ENCODE measurements around the gene HGD. TPM values are rescaled to one million over a fixed set of nuclear protein-coding genes. Genes with fewer than 3 reads are reported as not detected.
A peak's percentile ranks its signal among the peaks of the same experiment; 100 is the strongest.

HGD gene
- total RNA-seq, 1 experiment from 2014 or later = 1.5 TPM

DNA sequence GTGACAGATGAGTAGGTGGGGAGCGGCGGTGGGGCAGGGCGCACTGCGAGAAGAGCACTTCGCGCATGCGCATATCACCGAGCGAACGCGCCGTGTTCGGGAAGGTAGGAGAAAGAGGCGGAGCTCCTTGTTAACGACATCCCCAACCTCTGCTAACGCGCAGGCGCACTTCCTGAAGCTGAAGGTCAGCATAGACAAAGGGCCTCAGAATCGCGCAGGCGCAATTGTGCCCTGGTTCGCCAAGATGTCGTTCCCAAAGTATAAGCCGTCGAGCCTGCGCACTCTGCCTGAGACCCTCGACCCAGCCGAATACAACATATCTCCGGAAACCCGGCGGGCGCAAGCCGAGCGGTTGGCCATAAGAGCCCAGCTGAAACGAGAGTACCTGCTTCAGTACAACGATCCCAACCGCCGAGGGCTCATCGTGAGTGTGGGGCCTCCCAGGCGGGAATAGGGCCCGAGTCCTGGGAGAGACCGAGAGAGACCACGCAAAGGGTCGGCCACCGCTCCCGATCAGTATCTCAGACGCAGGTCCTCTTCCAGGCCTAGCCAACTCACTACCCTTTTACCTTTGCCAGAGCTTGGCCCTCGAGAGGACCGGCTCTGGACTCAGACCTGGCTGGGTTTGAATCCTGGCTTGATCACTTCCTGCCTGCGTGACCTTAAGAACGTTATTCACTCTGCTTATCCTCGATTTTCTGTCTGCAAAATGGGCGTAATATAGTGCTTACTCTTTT, 85.8 kb downstream of the HGD start, which contains the start of gene NDUFB4 (continued):
- TF ChIP-seq, protein P1, sequence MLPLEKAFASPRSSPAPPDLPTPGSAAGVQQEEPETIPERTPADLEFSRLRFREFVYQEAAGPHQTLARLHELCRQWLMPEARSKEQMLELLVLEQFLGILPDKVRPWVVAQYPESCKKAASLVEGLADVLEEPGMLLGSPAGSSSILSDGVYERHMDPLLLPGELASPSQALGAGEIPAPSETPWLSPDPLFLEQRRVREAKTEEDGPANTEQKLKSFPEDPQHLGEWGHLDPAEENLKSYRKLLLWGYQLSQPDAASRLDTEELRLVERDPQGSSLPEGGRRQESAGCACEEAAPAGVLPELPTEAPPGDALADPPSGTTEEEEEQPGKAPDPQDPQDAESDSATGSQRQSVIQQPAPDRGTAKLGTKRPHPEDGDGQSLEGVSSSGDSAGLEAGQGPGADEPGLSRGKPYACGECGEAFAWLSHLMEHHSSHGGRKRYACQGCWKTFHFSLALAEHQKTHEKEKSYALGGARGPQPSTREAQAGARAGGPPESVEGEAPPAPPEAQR (CRISPR knock-in tag; IDR thresholded peaks at IDR 0.05) = no peak
- no peak for TF ChIP-seq NR3C1 (CRISPR knock-in tag; conservative IDR thresholded peaks at IDR 0.05; ENCODE audit: low read depth)
- no peak for TF ChIP-seq PRDM15 (CRISPR knock-in tag; IDR thresholded peaks at IDR 0.05)
- TF ChIP-seq, protein P2, sequence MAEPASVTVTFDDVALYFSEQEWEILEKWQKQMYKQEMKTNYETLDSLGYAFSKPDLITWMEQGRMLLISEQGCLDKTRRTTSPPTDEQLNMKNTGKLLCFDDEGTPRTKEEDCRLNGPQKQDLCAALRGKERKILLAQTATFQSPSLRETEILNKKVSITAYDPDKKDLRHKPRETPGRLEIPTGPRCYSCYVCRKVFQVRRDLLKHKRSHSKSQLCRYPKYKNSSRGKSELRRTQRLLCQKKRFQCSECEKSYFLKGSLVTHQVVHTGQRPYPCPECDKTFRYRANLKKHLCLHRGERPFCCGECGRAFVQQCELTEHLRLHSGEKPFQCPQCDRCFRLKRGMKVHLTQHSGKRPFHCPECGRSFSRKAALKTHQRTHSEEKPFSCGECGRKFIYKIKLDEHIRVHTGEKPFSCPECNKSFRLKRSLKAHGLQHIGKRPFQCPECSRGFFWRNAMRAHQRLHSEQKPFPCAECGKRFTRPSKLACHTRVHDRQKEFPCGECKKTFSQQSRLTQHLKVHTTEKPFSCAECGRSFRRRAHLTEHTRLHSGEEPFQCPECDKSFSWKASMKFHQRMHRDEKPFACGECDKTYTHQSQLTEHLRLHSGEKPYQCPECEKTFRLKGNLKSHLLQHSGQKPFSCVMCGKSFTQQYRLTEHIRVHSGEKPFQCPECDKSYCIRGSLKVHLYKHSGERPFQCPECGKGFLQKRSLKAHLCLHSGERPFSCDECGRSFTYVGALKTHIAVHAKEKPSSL (CRISPR knock-in tag; conservative IDR thresholded peaks at IDR 0.05) = no peak
- no peak for TF ChIP-seq ETV6 (CRISPR knock-in tag; IDR thresholded peaks at IDR 0.05)
- TF ChIP-seq FOXP1 (CRISPR knock-in tag; IDR thresholded peaks at IDR 0.05; ENCODE audit: borderline replicate concordance) = peak; percentile 71; the same call in 1 of the 2 replicates
- no peak for TF ChIP-seq NR2C2 (CRISPR knock-in tag; IDR thresholded peaks at IDR 0.05)
- TF ChIP-seq ESRRA (CRISPR knock-in tag; IDR thresholded peaks at IDR 0.05; ENCODE audit: borderline replicate concordance) = no peak
- TF ChIP-seq, protein P3, sequence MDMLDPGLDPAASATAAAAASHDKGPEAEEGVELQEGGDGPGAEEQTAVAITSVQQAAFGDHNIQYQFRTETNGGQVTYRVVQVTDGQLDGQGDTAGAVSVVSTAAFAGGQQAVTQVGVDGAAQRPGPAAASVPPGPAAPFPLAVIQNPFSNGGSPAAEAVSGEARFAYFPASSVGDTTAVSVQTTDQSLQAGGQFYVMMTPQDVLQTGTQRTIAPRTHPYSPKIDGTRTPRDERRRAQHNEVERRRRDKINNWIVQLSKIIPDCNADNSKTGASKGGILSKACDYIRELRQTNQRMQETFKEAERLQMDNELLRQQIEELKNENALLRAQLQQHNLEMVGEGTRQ (CRISPR knock-in tag; IDR thresholded peaks at IDR 0.05) = no peak
- no peak for TF ChIP-seq HMGA2 (CRISPR knock-in tag; IDR thresholded peaks at IDR 0.05)

DNA sequence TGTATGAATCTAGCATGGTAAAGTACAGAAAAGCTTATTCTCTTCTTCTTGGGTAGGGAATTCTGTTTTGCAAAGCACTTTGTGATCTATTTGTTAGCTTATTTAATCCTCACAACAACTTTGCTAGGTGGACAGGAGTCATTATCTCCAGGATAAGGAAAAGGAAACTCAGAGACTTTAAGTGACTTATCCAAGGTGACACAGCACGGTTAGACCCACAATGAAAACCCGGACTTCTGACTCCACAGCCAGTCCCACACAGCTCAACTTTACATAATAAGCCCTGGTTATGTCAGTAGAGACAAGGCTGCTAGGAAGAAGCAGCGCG, 86.3 kb downstream of the HGD start:
- H3K9me3 Mint-ChIP-seq = no peaks in the 10 kb centered on the region
- CTCF ChIA-PET = interaction anchor here (0.9 to 2.1 kb wide), 7 partner anchors 9 to 200 kb away, joined by 3 to 18 read pairs (median 6); no protein-coding TSS in a partner anchor
- ATAC-seq (no peak), DNase-seq (ENCODE audit: low spot score) (no peak)
- POLR2A ChIA-PET = interaction anchor here (0.7 to 1.1 kb wide), 7 partner anchors 9 to 312 kb away, joined by 3 to 5 read pairs (median 3); partner anchors contain the start of gene STXBP5L
- TF ChIP-seq ZNF396 (CRISPR knock-in tag; IDR thresholded peaks at IDR 0.05; ENCODE audit: borderline replicate concordance) = no peak
- 0 out of 2 replicates have a peak, but pooled peaks have one; percentile 59 for TF ChIP-seq GTF2I (CRISPR knock-in tag; conservative IDR thresholded peaks at IDR 0.05)
- H3K27ac Mint-ChIP-seq = peak overlapping the region; percentile 92
- peaks cover 8% of the 10 kb centered on the region for H3K4me1 Mint-ChIP-seq
- peaks cover 3% of the 10 kb centered on the region for H3K36me3 Mint-ChIP-seq
- peak overlapping the region; percentile 89 for H3K4me3 Mint-ChIP-seq
- peaks cover 3% of the 10 kb centered on the region; the same call in 1 of the 2 replicates for H3K27me3 Mint-ChIP-seq (ENCODE audit: low read depth)

GRCh38 chr3:120587332-120587975, 94.6 kb downstream of the HGD start:
- Mint-ChIP-seq H3K27me3 (ENCODE audit: low read depth) (no peaks in the 10 kb centered on the region), H3K9me3 (peaks cover 17% of the 10 kb centered on the region), H3K4me1 (no peaks in the 10 kb centered on the region), H3K4me3 (no peak overlapping the region), H3K27ac (no peak overlapping the region), H3K36me3 (peaks cover 3% of the 10 kb centered on the region)
- no peak for DNase-seq (ENCODE audit: low spot score)
- ATAC-seq = no peak
- ChIA-PET CTCF (interaction anchor here (0.5 kb wide), 1 partner anchor 290 kb away, joined by 3 read pairs; no protein-coding TSS in a partner anchor), POLR2A (no interaction called here)
- no peak for TF ChIP-seq RELA (CRISPR knock-in tag; IDR thresholded peaks at IDR 0.05; ENCODE audit: borderline replicate concordance)
- TF ChIP-seq PRDM15 (CRISPR knock-in tag; IDR thresholded peaks at IDR 0.05) = no peak
- no peak for TF ChIP-seq TEAD1 (CRISPR knock-in tag; IDR thresholded peaks at IDR 0.05)
- TF ChIP-seq OVOL2 (CRISPR knock-in tag; IDR thresholded peaks at IDR 0.05; ENCODE audit: borderline replicate concordance) = no peak
- no peak for TF ChIP-seq TP53 (CRISPR knock-in tag; IDR thresholded peaks at IDR 0.05)
- TF ChIP-seq, protein P4, sequence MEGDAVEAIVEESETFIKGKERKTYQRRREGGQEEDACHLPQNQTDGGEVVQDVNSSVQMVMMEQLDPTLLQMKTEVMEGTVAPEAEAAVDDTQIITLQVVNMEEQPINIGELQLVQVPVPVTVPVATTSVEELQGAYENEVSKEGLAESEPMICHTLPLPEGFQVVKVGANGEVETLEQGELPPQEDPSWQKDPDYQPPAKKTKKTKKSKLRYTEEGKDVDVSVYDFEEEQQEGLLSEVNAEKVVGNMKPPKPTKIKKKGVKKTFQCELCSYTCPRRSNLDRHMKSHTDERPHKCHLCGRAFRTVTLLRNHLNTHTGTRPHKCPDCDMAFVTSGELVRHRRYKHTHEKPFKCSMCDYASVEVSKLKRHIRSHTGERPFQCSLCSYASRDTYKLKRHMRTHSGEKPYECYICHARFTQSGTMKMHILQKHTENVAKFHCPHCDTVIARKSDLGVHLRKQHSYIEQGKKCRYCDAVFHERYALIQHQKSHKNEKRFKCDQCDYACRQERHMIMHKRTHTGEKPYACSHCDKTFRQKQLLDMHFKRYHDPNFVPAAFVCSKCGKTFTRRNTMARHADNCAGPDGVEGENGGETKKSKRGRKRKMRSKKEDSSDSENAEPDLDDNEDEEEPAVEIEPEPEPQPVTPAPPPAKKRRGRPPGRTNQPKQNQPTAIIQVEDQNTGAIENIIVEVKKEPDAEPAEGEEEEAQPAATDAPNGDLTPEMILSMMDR (IDR thresholded peaks at IDR 0.05) = no peak

Measured in WTC11 (cell line).